Measurements from ENCODE around the gene TLX1.

TLX1 gene

GRCh38 chr10:101097881-101098280, 33.2 kb upstream of the TLX1 start:
- in situ Hi-C loops (cut with HindIII; ENCODE audit: low sequenced_read_pairs) = no loop called here
- H3K4me3 ChIP-seq (ENCODE audit: low read depth, low read length) = no peak overlapping the region
- DNase-seq (ENCODE audit: low read depth) = no peak
- TF ChIP-seq CTCF (IDR thresholded peaks at IDR 0.05; ENCODE audit: low read depth, low read length, missing control alignments) = no peak

GRCh38 chr10:101099901-101100300, 31.2 kb upstream of the TLX1 start:
- in situ Hi-C loops (cut with HindIII; ENCODE audit: low sequenced_read_pairs) = no loop called here
- no peak for DNase-seq (ENCODE audit: low read depth)
- H3K4me3 ChIP-seq (ENCODE audit: low read depth, low read length) = no peak overlapping the region
- TF ChIP-seq CTCF (IDR thresholded peaks at IDR 0.05; ENCODE audit: low read depth, low read length, missing control alignments) = no peak

GRCh38 chr10:101101372-101101881, 29.7 kb upstream of the TLX1 start:
- in situ Hi-C loops (cut with HindIII; ENCODE audit: low sequenced_read_pairs) = no loop called here
- no peak for TF ChIP-seq CTCF (IDR thresholded peaks at IDR 0.05; ENCODE audit: low read depth, low read length, missing control alignments)
- no peak for DNase-seq (ENCODE audit: low read depth)

GRCh38 chr10:101103430-101103829, 27.7 kb upstream of the TLX1 start:
- in situ Hi-C loops (cut with HindIII; ENCODE audit: low sequenced_read_pairs) = no loop called here
- TF ChIP-seq CTCF (IDR thresholded peaks at IDR 0.05; ENCODE audit: low read depth, low read length, missing control alignments) = no peak
- H3K4me3 ChIP-seq (ENCODE audit: low read depth, low read length) = no peak overlapping the region
- no peak for DNase-seq (ENCODE audit: low read depth)

More at GRCh38 chr10:101101372-101101881, 29.7 kb upstream of the TLX1 start:
- H3K4me3 ChIP-seq (ENCODE audit: low read depth, low read length) = no peak overlapping the region

- in situ Hi-C loops (cut with HindIII; ENCODE audit: low sequenced_read_pairs) = no loop called here
- no peak for TF ChIP-seq CTCF (IDR thresholded peaks at IDR 0.05; ENCODE audit: low read depth, low read length, missing control alignments)
- no peak for DNase-seq (ENCODE audit: low read depth)
- H3K4me3 ChIP-seq (ENCODE audit: low read depth, low read length) = no peak overlapping the region
These were observed 24.7 kb upstream of the TLX1 start for GRCh38 chr10:101106351-101106750.

- TF ChIP-seq CTCF (IDR thresholded peaks at IDR 0.05; ENCODE audit: low read depth, low read length, missing control alignments) = no peak
- in situ Hi-C loops (cut with HindIII; ENCODE audit: low sequenced_read_pairs) = no loop called here
- no peak for DNase-seq (ENCODE audit: low read depth)
- no peak overlapping the region for H3K4me3 ChIP-seq (ENCODE audit: low read depth, low read length)
These were observed 23.3 kb upstream of the TLX1 start for GRCh38 chr10:101107771-101108170.

Measured in astrocyte of the cerebellum (primary cell).